Left ventricle myocardium superior (tissue), 1 donor: Measurements from ENCODE around the gene CXCR6. TPM values are rescaled to one million over a fixed set of nuclear protein-coding genes. Genes with fewer than 3 reads are reported as not detected.

Experiments
- ATAC-seq: fragments of 200-7000 bp; cut with Tn5 transposase; one replicate; pipeline ENCODE4 v1.9.1; 2020; ENCODE audit warnings: mild to moderate bottlenecking, moderate library complexity
- DNase-seq: peaks from one replicate; pipeline ENCODE4 v3.0.0-alpha.2; 2020
- intact Hi-C: fragments of 100-400 bp; cut with micrococcal nuclease; formaldehyde crosslinking; loops from one replicate; pipeline ENCODE4 v1.11.0; 2022
- total RNA-seq: library from RNA; stranded (reverse); fragmentation: NEBNext Ultra II Directional; extraction: Animal tissue kit (Norgen Biotek cat#: 25700); gene quantifications from one replicate; pipeline ENCODE4 v1.2.1, GENCODE V29; 2021
- donor health status: DM: no; HTN: yes; CAD: no; lungs with severe emphysema.

Gene CXCR6
- total RNA-seq, 1 donor from 2014 or later: 0.59 TPM

GRCh38 chr3:45980229-45980813, 37.1 kb downstream of the CXCR6 start:
- intact Hi-C loops: no loop called here
- ATAC-seq (no peak), DNase-seq (no peak)

GRCh38 chr3:45980819-45981218, 37.6 kb downstream of the CXCR6 start:
- no peak for ATAC-seq
- no peak for DNase-seq
- intact Hi-C loops: no loop called here

- no peak for ATAC-seq
- DNase-seq: no peak
- intact Hi-C loops: no loop called here
These were observed 38.2 kb downstream of the CXCR6 start for GRCh38 chr3:45981346-45982074.

- intact Hi-C loops: no loop called here
- DNase-seq (no peak), ATAC-seq (no peak)
These were observed 40.5 kb downstream of the CXCR6 start for GRCh38 chr3:45983770-45984169.

GRCh38 chr3:45984331-45985312, 41.4 kb downstream of the CXCR6 start:
- ATAC-seq (peak; percentile 6), DNase-seq (peak; percentile 67)
- intact Hi-C loops: no loop called here

- ATAC-seq: peak; percentile 67
These were observed 42.5 kb downstream of the CXCR6 start for GRCh38 chr3:45985532-45986302.

GRCh38 chr3:45986303-45986982, 43.2 kb downstream of the CXCR6 start:
- intact Hi-C loops: no loop called here
- ATAC-seq: peak; percentile 78
- peak; percentile 65 for DNase-seq

More at GRCh38 chr3:45985532-45986302, 42.5 kb downstream of the CXCR6 start:
- intact Hi-C loops: no loop called here
- DNase-seq: peak; percentile 52

GRCh38 chr3:45987368-45988291, 44.4 kb downstream of the CXCR6 start:
- DNase-seq: peak; percentile 64
- intact Hi-C loops: no loop called here

GRCh38 chr3:45988362-45988761, 45.1 kb downstream of the CXCR6 start:
- ATAC-seq (no peak), DNase-seq (no peak)
- intact Hi-C loops: no loop called here

More at GRCh38 chr3:45987368-45988291, 44.4 kb downstream of the CXCR6 start:
- ATAC-seq: peak; percentile 18

- intact Hi-C loops: no loop called here
- no peak for ATAC-seq
- DNase-seq: no peak
These were observed 45.5 kb downstream of the CXCR6 start for GRCh38 chr3:45988804-45989203.

GRCh38 chr3:45990181-45990580, 46.9 kb downstream of the CXCR6 start:
- no peak for ATAC-seq
- intact Hi-C loops: no loop called here
- no peak for DNase-seq

GRCh38 chr3:45991341-45991740, 48.1 kb downstream of the CXCR6 start:
- ATAC-seq: peak; percentile 13
- intact Hi-C loops: no loop called here
- peak; percentile 57 for DNase-seq

GRCh38 chr3:45992133-45992729, 49.0 kb downstream of the CXCR6 start:
- intact Hi-C loops: no loop called here
- DNase-seq (peak; percentile 52), ATAC-seq (peak; percentile 53)

GRCh38 chr3:45992821-45993221, 49.6 kb downstream of the CXCR6 start:
- intact Hi-C loops: no loop called here
- DNase-seq (no peak), ATAC-seq (no peak)

GRCh38 chr3:45993421-45994027, 50.3 kb downstream of the CXCR6 start:
- intact Hi-C loops: no loop called here
- DNase-seq (no peak), ATAC-seq (no peak)

- intact Hi-C loops: no loop called here
- peak; percentile 14 for ATAC-seq
These were observed 51.4 kb downstream of the CXCR6 start for GRCh38 chr3:45994419-45995235.

More at GRCh38 chr3:45994419-45995235, 51.4 kb downstream of the CXCR6 start:
- DNase-seq: peak; percentile 43
